Umbilical cord (tissue), 2 donors: Measurements from ENCODE around the gene ANKRD13B. TPM values are rescaled to one million over a fixed set of nuclear protein-coding genes. Genes with fewer than 3 reads are reported as not detected.
A peak's percentile ranks its signal among the peaks of the same experiment; 100 is the strongest.

Experiments used
- DNase-seq: peaks from one replicate; pipeline ENCODE4 v3.0.0-alpha.2; 2015; ENCODE audit warnings: low spot score
- total RNA-seq: library from RNA; depleted of rRNA; stranded (reverse); fragments of >200 nt; gene quantifications from one replicate; pipeline ENCODE4 v1.2.3, GENCODE V29; 2014; ENCODE audit warnings: low replicate concordance; ENCODE audit not compliant: insufficient read depth

The ANKRD13B gene
- total RNA-seq, 1 donor from 2014 or later = 3.6 TPM

GRCh38 chr17:29594519-29595090, 1.7 kb downstream of the ANKRD13B start:
- no peak for DNase-seq

- no peak for DNase-seq
Observed at GRCh38 chr17:29595107-29595942, 2.4 kb downstream of the ANKRD13B start.

- DNase-seq = no peak
Observed at GRCh38 chr17:29595943-29596774, 3.2 kb downstream of the ANKRD13B start.

GRCh38 chr17:29596811-29597210, 3.9 kb downstream of the ANKRD13B start:
- DNase-seq = no peak

- DNase-seq = no peak
Observed at GRCh38 chr17:29597361-29598172, 4.6 kb downstream of the ANKRD13B start.

- DNase-seq = no peak
Observed at GRCh38 chr17:29603109-29603674, 10.3 kb downstream of the ANKRD13B start.

GRCh38 chr17:29607557-29608195, 14.7 kb downstream of the ANKRD13B start:
- DNase-seq = no peak

GRCh38 chr17:29608986-29609385, 16.1 kb downstream of the ANKRD13B start:
- DNase-seq = no peak

- DNase-seq = no peak
Observed at GRCh38 chr17:29610395-29610794, 17.5 kb downstream of the ANKRD13B start.

- DNase-seq = no peak
Observed at GRCh38 chr17:29611351-29612093, 18.6 kb downstream of the ANKRD13B start.

- DNase-seq = no peak
Observed at GRCh38 chr17:29612094-29612403, 19.1 kb downstream of the ANKRD13B start.

GRCh38 chr17:29612404-29613280, 19.7 kb downstream of the ANKRD13B start:
- DNase-seq = no peak

- DNase-seq = peak; percentile 92
Observed at GRCh38 chr17:29613352-29613837, 20.5 kb downstream of the ANKRD13B start.

- DNase-seq = no peak
Observed at GRCh38 chr17:29613856-29614255, 20.9 kb downstream of the ANKRD13B start.

- DNase-seq = no peak
Observed at GRCh38 chr17:29614349-29615047, 21.6 kb downstream of the ANKRD13B start.

- DNase-seq = peak; percentile 66
Observed at GRCh38 chr17:29615048-29615385, 22.1 kb downstream of the ANKRD13B start.

GRCh38 chr17:29615492-29616299, 22.8 kb downstream of the ANKRD13B start:
- peak; percentile 92 for DNase-seq
